GM23338 (cell line): ENCODE results near the gene TRAK1. TPM values are rescaled to one million over a fixed set of nuclear protein-coding genes. Genes with fewer than 3 reads are reported as not detected.

Source experiments
- JUNB ChIP-seq: IDR thresholded peaks from one replicate; pipeline ENCODE4 v1.6.1; 2016; ENCODE audit warnings: antibody characterized with exemption; ENCODE audit not compliant: unreplicated experiment
- POLR2AphosphoS5 ChIP-seq: IDR thresholded peaks from 2 replicates; pipeline ENCODE4 v1.6.1; 2016; ENCODE audit warnings: antibody characterized with exemption, low read depth
- REST ChIP-seq: IDR thresholded peaks from one replicate; pipeline ENCODE4 v1.6.1; 2018; ENCODE audit warnings: antibody characterized with exemption; ENCODE audit not compliant: unreplicated experiment
- STAT1 ChIP-seq: IDR thresholded peaks from one replicate; pipeline ENCODE4 v1.6.1; 2016; ENCODE audit warnings: antibody characterized with exemption; ENCODE audit not compliant: unreplicated experiment
- ZNF114 ChIP-seq: fragments of 250-450 bp; sonication (Bioruptor Pico); IDR thresholded peaks from 2 replicates; pipeline ENCODE4 v1.5.0; 2020; ENCODE audit warnings: mild to moderate bottlenecking, moderate library complexity
- polyA plus RNA-seq: library from polyadenylated mRNA; unstranded; fragments of >200 nt; fragmentation: Nextera tagmentation; extraction: Ambion mirVana; gene quantifications from 2 replicates; pipeline ENCODE4 v1.2.1, GENCODE V29; 2016
- total RNA-seq: library from RNA; depleted of rRNA; stranded (reverse); fragments of >200 nt; shearing (Covaris generic); gene quantifications from 2 replicates; pipeline ENCODE4 v1.2.3, GENCODE V29; 2014
- TF ChIP-seq, protein P1 (sequence below): fragments of 250-450 bp; sonication (Bioruptor Pico); IDR thresholded peaks from 2 replicates; pipeline ENCODE4 v1.5.0; 2020; ENCODE audit warnings: mild to moderate bottlenecking, moderate library complexity

The TRAK1 gene
- total and polyA plus RNA-seq, 2 experiments from 2014 or later = 13.4 to 47.4 TPM

DNA sequence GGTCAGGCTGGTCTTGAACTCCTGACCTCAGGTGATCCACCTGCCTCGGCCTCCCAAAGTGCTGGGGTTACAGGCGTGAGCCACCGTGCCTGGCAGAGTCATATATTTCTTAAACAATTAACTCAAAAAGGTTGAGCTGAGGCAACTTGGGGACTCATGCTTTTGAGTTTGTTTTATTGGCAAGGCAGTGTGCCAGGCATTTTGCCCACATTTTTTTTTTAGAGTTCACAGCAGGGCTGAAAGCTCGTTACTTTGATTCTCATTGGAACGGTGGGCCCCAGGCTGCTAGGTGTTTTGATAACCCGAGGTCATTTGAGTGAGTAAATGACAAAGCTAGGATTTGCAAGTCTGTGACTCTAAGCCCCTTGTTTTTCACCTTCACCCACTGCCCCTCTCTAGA, 98.6 kb downstream of the TRAK1 start (continued):
- TF ChIP-seq, protein P1, sequence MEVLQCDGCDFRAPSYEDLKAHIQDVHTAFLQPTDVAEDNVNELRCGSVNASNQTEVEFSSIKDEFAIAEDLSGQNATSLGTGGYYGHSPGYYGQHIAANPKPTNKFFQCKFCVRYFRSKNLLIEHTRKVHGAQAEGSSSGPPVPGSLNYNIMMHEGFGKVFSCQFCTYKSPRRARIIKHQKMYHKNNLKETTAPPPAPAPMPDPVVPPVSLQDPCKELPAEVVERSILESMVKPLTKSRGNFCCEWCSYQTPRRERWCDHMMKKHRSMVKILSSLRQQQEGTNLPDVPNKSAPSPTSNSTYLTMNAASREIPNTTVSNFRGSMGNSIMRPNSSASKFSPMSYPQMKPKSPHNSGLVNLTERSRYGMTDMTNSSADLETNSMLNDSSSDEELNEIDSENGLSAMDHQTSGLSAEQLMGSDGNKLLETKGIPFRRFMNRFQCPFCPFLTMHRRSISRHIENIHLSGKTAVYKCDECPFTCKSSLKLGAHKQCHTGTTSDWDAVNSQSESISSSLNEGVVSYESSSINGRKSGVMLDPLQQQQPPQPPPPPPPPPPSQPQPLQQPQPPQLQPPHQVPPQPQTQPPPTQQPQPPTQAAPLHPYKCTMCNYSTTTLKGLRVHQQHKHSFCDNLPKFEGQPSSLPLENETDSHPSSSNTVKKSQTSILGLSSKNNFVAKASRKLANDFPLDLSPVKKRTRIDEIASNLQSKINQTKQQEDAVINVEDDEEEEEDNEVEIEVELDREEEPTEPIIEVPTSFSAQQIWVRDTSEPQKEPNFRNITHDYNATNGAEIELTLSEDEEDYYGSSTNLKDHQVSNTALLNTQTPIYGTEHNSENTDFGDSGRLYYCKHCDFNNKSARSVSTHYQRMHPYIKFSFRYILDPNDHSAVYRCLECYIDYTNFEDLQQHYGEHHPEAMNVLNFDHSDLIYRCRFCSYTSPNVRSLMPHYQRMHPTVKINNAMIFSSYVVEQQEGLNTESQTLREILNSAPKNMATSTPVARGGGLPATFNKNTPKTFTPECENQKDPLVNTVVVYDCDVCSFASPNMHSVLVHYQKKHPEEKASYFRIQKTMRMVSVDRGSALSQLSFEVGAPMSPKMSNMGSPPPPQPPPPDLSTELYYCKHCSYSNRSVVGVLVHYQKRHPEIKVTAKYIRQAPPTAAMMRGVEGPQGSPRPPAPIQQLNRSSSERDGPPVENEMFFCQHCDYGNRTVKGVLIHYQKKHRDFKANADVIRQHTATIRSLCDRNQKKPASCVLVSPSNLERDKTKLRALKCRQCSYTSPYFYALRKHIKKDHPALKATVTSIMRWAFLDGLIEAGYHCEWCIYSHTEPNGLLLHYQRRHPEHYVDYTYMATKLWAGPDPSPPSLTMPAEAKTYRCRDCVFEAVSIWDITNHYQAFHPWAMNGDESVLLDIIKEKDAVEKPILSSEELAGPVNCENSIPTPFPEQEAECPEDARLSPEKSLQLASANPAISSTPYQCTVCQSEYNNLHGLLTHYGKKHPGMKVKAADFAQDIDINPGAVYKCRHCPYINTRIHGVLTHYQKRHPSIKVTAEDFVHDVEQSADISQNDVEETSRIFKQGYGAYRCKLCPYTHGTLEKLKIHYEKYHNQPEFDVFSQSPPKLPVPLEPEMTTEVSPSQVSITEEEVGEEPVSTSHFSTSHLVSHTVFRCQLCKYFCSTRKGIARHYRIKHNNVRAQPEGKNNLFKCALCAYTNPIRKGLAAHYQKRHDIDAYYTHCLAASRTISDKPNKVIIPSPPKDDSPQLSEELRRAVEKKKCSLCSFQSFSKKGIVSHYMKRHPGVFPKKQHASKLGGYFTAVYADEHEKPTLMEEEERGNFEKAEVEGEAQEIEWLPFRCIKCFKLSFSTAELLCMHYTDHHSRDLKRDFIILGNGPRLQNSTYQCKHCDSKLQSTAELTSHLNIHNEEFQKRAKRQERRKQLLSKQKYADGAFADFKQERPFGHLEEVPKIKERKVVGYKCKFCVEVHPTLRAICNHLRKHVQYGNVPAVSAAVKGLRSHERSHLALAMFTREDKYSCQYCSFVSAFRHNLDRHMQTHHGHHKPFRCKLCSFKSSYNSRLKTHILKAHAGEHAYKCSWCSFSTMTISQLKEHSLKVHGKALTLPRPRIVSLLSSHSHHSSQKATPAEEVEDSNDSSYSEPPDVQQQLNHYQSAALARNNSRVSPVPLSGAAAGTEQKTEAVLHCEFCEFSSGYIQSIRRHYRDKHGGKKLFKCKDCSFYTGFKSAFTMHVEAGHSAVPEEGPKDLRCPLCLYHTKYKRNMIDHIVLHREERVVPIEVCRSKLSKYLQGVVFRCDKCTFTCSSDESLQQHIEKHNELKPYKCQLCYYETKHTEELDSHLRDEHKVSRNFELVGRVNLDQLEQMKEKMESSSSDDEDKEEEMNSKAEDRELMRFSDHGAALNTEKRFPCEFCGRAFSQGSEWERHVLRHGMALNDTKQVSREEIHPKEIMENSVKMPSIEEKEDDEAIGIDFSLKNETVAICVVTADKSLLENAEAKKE = no peak
- TF ChIP-seq STAT1 = no peak
- no peak for TF ChIP-seq JUNB
- TF ChIP-seq REST = no peak
- no peak for TF ChIP-seq ZNF114 (CRISPR knock-in tag)
- TF ChIP-seq POLR2AphosphoS5 = no peak
